DMS79 (cell line): ENCODE measurements around the gene MEGF8.
"Not testable (repeated sequence)": the region's sequence is repeated elsewhere in the genome, so short reads cannot be mapped to it uniquely, and the experiment has no call there.

ENCODE experiments used
- DNase-seq: peaks from one replicate; lab custom pipeline; 2025; lab: John Stamatoyannopoulos, UW

MEGF8 gene

DNA sequence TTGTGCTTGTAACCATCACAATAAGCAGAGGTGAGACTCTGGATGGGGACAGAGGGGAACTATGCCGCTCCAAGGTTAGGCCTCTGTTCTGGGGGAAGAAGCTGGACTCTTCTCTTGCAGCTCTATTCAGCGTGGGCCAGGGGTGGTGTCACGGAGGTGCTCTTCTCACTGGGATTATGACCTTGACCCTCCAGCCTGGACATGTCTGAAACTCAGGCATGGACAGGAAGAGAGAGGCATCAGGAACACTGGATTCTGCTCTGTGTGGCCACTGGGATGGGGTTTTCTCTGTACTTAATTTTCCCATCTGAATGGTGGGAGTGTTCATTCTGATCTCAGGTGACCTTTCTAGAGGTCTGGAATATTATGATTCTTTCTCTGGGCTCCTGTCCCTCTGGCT is 7.6 kb downstream of the MEGF8 start:
- DNase-seq: no peak

DNA sequence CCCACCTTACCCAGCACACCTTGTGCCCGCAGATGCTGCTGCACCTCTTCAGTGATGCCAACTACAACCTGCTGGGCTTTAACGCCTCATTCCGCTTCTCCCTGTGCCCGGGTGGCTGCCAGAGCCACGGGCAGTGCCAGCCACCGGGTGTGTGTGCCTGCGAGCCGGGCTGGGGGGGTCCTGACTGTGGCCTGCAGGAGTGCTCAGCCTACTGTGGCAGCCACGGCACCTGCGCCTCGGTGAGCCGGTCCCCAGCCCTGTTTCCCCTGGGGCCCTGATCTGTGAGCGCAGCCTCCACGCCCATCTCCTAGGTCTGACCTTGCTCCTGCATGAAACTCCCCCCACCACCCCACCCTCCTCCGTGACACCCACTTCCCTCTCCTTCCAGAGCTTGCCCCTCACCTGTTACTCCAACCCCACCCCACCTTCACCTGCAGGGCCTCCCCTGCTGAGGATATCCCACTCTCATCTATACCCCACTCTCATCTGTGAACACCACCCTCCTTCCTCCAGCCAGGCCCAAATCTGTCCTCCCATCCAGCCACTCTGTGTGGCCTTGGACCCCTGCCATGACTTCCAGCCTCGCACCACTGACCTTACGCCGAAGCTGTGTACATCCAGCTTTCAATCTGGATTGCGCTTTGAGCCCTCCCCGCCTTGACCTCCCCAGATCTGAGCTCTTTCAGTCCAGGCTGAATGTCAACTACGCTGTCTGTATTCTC is 8.7 kb downstream of the MEGF8 start:
- DNase-seq: no peak

DNA sequence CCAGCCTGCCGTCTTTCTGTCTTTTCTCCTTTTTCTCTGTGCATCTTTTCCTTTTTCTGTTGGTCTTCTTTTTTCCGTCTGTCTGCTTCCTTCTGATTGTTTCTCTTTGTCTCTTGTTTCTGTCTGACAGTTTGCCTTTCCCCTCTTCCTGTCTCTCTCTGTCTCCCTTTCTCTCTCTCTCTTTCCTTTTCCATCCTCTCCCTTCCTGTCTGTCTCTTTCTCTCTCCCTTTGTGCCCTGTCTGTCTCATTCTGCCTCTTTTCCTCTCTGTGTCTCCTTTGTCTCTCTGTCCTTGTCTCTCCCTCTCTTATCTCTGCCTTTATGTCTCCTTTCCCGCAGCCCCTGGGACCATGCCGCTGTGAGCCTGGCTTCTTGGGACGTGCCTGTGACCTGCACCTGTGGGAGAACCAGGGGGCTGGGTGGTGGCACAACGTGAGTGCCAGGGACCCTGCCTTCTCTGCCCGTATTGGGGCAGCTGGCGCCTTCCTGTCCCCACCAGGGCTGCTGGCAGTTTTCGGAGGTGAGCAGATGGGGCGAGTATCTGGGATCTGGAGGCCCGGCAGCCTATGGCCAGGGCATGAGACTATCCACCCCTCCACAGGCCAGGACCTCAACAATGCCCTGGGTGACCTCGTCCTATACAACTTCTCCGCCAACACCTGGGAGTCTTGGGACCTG is 9.4 kb downstream of the MEGF8 start:
- no peak for DNase-seq

DNA sequence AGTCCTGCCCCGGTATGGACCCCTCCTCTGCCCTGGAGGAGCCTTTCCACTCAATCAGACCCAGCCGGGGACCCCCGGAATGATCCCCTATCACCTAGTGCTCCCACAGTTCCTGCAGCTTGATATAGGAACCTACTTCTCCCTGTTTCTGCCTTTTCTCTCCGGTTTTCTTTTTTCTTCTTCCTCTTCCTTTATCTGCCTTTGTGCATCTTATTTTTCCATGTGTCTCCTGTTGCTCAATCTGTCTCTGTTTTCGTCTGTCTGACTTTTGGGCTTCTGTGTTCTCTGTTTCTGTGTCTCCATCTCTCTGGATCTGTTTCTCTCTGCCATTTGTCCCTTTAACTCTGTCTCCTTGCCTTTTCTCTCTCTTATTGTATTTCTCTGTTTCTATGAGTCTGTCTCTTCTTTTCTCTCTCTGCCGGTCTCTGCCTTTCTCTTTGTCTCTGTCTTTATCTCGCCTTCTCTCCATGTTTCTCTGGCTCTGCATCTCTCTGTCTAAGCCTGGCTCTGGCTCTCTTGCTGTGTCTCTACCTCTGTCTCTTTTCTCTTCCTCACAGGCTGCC is 10.0 kb downstream of the MEGF8 start:
- DNase-seq: no peak

DNA sequence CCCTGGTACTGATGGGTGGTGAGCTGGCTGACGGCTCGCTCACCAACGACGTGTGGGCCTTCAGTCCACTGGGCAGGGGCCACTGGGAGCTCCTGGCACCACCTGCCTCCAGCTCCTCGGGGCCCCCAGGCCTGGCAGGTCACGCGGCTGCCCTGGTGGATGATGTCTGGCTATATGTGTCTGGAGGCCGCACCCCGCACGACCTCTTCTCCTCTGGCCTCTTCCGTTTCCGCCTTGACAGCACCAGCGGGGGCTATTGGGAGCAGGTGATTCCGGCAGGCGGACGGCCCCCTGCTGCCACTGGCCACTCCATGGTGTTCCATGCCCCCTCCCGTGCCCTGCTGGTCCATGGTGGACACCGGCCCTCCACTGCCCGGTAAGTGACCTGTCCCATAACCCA is 10.5 kb downstream of the MEGF8 start:
- no peak for DNase-seq

DNA sequence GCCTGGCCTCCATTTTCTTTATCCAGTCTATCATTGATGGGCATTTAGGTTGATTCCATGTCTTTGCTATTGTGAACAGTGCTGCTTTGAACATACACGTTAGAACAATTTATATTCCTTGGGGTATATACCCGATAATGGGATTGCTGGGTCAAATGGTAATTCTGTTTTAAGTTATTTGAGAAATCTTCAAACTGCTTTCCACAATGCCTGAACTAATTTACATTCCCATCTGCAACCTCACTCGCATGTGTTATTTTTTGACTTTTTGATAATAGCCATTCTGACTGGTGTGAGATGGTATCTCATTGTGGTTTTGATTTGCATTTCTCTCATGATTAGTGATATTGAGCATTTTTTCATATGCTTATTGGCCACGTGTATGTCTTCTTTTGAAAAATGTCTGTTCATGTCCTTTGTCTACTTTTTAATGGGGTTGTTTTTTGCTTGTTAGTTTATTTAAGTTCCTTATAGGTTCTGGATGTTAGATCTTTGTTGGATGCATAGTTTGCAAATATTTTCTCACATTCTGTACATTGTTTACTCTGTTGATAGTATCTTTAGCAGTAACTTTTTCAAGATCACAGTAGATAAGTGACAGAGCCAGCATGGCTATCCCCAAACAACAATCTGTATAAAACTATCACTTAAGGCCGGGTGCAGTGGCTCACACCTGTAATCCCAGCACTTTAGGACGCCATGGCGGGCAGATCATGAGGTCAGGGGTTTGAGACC is 13.9 kb downstream of the MEGF8 start:
- DNase-seq: not testable (repeated sequence)

DNA sequence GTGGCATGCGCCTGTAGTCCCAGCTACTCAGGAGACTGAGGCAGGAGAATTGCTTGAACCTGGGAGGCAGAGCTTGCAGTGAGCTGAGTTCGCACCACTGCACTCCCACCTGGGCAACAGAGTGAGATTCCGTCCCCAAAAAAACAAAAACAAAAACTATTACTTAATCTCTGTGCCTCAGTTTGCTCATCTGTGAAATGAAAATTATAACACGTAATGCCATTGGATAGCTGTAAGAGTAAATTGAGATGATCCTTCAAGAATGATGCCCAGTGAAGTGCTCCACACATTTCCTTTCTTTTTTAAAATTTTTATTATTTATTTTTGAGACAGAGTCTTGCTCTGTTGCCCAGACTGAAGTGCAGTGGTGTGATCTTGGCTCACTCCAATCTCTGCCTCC is 14.5 kb downstream of the MEGF8 start:
- DNase-seq: not testable (repeated sequence)

DNA sequence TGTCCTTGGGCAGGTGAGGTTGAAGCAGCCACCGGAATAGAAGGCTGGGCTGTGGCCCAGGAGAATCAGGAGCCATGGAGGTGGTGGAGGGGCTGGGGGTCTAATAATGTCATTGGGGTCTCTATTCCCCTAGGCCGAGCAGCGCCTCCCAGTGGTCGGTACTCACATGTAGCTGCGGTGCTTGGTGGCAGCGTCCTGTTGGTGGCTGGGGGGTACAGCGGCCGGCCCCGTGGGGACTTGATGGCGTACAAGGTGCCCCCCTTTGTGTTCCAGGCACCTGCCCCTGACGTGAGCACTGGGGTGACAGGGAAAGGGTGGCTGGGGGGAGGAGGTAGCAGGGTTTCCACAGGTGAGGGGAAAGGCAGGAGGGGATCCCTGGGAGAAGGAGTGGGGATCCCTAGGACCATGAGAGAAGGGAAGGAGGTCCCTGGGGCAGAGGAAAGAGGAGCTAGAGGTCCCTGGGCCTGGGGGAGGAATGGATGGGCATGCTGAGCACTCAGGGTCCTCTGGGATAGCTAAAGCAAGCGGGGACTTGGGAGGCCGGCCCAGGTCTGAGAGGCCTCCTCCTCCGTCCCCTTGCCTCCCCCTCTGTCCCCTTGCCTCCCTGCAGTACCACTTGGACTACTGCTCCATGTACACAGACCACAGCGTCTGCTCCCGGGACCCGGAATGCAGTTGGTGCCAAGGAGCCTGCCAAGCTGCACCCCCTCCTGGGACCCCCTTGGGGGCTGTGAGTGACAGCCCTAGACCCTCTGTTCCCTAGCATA is 18.1 kb downstream of the MEGF8 start:
- DNase-seq: no peak

DNA sequence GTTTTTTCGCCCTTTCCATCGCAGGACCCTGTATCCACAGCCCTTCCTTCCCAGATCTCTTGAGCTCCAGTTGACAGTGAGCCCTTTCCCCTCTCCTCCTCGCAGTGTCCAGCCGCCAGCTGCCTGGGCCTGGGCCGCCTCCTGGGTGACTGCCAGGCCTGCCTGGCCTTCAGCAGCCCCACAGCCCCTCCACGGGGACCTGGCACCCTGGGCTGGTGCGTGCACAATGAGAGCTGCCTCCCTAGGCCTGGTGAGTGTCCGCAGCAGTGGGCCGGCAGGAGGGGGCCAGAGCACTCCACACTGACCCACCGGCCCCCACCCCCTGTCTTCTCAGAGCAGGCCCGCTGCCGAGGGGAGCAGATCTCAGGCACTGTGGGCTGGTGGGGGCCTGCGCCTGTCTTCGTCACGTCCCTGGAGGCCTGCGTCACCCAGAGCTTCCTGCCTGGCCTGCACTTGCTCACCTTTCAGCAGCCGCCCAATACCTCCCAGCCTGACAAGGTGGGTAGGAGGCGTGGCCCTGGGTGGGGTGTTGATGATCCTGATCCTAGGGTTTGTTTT is 19.0 kb downstream of the MEGF8 start:
- DNase-seq: no peak

DNA sequence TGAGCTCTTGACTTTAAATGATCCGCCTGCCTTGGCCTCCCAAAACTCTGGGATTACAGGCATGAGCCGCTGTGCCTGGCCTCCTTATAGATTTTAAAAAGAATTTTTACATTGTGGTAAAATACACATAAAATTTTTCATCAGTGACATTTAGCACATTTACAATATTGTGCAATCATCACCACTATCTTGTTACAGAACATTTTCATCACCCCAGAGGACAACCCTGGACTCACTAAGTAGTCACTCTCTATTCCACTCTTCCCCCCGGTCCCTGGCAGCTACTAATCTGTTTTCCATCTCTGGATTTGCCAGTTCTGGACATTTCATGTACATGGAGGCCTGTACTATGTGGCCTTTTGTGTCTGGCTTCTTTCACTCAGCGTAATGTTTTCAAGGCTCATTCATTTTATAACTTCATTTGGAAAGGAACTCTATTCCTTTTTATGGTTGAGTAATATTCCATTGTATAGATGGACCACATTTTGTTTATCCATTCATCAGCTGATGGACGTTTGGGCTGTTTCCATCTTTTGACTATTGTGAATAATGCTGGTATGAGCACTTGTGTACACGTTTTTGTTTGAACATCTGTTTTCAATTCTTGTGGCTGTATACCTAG is 19.9 kb downstream of the MEGF8 start:
- no peak for DNase-seq

DNA sequence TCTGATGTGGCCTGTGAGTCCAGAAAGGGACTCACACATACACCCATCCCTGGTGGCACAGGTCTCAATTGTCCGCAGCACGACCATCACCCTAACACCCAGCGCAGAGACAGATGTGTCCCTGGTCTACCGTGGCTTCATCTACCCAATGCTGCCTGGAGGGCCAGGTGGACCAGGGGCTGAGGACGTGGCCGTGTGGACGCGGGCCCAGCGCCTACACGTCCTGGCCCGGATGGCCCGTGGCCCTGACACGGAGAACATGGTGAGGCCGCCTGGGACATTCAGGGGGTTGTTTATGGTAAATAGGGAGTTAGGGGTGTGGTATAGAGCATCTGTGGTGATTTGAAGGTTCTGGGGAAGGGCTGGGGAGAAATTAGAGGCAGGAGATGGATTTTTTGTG is 22.8 kb downstream of the MEGF8 start:
- DNase-seq: no peak

DNA sequence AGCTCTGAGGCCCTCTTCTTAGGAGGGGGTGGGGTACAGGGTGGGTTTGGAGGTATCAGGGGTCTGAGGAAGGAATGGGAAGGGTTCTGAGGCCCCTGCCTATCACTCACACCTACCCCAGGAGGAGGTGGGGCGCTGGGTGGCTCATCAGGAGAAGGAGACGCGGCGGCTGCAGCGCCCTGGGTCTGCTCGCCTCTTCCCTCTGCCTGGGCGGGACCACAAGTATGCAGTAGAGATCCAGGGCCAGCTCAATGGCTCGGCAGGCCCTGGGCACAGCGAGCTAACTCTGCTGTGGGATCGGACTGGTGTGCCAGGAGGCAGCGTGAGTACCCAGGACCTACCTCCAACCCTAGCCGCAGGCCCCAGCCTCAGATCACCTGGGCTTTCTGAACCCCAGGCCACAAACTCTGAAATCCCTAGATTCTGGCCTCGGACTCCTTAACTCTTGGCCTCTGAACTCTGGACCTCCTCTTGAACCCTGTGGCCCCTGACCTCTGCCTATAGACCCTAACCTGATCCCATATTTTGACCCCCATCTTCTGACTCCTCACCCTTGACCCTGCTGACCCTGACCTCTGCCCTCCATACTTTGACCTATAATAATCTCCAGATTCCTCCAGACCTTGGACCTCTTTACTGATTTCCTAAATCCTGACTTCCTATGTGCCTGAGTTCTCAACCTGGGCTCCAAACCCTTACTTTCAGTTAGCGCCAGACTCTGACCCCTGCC is 24.1 kb downstream of the MEGF8 start:
- DNase-seq: no peak

DNA sequence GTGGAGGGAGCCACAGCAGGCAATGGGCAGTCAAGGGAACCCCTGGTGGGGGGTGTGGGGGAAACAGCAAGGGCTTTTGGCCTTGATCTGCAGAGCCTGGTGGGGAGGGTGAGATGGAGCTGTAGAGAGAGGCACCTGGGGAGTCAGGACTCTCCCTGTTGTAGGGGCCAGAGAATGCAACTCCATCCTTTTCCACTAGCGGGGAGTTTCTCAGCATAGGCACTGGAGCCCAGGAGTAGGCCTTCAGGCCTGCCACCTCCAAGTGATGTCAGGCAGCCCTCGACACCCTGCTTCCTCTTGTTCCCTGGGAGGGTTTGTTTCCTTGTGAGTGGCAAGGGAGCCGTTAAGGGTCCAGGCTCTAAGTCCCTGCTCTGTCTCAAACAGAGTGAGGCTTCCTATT is 25.0 kb downstream of the MEGF8 start:
- no peak for DNase-seq

DNA sequence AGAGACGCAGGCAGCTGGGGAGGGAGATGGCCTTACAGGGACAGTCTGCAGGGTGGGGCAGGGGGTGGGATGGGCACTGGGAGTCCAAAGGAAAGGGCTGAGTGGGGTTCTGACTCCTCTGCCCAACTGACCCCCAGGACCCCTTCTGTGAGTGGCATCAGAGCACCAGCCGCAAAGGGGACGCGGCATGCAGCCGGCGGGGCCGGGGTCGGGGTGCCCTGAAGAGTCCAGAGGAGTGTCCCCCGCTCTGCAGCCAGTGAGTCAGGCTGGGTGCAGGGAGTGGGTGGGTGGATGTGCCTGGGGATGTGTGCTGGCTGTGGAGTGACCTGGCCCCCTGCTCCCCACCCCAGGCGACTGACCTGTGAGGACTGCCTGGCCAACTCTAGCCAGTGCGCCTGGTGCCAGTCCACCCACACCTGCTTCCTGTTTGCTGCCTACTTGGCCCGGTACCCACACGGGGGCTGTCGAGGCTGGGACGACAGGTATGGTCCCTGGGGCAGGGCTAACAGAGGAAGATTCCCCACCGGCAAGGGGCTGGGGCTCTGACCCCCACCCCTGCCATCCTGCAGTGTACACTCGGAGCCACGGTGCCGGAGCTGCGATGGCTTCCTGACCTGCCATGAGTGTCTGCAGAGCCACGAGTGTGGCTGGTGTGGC is 25.8 kb downstream of the MEGF8 start:
- no peak for DNase-seq

DNA sequence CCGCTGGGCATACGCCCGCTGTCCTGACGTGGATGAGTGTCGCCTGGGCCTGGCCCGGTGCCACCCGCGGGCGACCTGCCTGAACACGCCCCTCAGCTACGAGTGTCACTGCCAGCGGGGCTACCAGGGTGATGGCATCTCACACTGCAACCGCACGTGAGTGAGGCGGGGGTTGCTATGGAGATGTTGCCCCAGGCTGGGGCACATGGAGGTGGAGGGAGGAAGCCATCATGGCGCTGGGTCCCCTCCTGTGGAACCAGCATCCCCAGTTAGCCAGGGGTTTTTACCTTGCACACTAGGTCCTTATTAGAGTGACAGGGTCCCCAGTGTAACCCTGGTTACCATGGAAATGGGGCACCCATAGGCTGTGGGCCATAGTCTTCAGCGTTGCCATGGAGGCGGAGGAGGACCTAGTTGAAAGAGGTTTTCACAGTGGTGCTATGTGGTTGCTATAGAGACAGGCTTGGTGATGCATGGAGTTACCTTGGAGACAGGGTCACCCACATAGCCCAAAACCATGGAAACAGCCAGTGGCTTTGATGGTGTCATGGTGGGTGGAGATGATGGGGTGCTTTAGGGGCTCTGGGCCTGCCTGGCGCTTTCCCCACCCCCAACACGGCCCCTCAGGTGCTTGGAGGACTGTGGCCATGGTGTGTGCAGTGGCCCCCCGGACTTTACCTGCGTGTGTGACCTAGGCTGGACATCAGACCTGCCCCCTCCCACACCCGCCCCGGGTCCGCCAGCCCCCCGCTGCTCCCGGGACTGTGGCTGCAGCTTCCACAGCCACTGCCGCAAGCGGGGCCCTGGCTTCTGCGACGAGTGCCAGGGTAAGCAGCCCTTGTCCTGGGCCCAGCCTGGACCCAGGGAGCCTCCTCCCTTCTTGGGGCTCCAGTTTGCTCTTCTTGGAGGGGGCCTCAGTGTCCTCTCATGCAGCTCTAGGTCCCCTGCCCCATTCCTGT is 27.1 kb downstream of the MEGF8 start:
- peak; percentile 99 for DNase-seq

DNA sequence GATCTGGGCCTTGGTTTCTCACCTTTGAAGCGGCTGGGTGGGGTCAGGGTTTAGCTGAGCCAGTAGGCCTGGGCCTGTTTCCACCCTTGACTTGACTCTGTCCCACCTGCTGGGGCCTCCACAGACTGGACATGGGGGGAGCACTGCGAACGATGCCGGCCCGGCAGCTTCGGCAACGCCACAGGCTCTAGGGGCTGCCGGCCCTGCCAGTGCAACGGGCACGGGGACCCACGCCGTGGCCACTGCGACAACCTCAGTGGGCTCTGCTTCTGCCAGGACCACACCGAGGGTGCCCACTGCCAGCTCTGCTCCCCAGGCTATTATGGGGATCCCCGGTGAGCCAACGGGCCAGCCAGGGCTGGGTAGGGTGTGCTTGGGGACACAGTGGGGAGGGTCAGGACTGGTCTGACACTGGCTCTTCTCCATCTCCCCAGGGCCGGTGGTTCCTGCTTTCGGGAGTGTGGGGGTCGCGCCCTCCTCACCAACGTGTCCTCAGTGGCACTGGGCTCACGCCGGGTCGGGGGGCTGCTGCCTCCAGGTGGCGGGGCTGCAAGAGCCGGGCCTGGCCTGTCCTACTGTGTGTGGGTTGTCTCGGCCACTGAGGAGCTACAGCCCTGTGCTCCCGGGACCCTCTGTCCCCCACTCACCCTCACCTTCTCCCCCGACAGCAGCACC is 28.0 kb downstream of the MEGF8 start:
- DNase-seq: no peak

DNA sequence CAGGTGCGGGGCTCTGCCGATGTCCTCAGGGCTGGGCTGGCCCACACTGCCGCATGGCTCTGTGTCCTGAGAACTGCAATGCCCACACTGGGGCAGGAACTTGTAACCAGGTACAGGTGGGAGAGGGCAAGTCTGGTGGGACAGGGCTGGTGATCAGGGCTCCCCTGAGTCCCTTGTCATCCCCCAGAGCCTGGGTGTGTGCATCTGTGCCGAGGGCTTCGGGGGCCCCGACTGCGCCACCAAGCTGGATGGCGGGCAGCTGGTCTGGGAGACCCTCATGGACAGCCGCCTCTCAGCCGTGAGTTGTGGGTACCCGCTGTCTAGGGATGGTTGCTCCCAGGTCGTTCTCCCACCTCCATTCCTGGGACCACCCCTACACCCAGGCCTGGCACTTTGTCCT is 30.5 kb downstream of the MEGF8 start:
- DNase-seq: no peak

DNA sequence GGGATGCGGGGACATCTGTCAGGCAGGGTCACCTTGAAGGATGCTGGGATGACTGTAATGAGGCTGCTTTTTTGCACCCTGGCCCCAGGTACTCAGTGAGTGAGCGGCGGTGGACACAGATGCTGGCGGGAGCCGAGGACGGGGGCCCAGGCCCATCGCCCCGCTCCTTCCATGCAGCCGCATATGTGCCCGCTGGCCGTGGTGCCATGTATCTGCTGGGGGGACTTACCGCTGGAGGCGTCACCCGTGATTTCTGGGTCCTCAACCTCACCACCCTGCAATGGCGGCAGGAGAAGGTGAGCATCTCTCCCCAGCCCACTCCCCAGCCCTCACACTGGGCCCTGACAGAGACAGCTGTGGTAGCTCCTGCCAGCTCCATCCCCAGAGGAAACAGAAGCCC is 31.3 kb downstream of the MEGF8 start:
- no peak for DNase-seq
